ENCODE measurements around the gene CNTNAP5.

Gene CNTNAP5

GRCh38 chr2:124080281-124081153 is 55.4 kb downstream of the CNTNAP5 start:
- H3K4me3 ChIP-seq (ENCODE audit: low read length): no peak overlapping the region
- no peak for TF ChIP-seq CTCF (conservative IDR thresholded peaks at IDR 0.05; ENCODE audit: low read depth, low read length)
- no peak for DNase-seq (ENCODE audit: low read depth)

GRCh38 chr2:124081154-124081716 is 56.1 kb downstream of the CNTNAP5 start:
- no peak for DNase-seq (ENCODE audit: low read depth)
- no peak overlapping the region for H3K4me3 ChIP-seq (ENCODE audit: low read length)
- no peak for TF ChIP-seq CTCF (conservative IDR thresholded peaks at IDR 0.05; ENCODE audit: low read depth, low read length)

GRCh38 chr2:124088616-124089015 is 63.5 kb downstream of the CNTNAP5 start:
- no peak for DNase-seq (ENCODE audit: low read depth)
- H3K4me3 ChIP-seq (ENCODE audit: low read length): no peak overlapping the region
- TF ChIP-seq CTCF (conservative IDR thresholded peaks at IDR 0.05; ENCODE audit: low read depth, low read length): no peak

GRCh38 chr2:124091721-124092120 is 66.6 kb downstream of the CNTNAP5 start:
- no peak for TF ChIP-seq CTCF (conservative IDR thresholded peaks at IDR 0.05; ENCODE audit: low read depth, low read length)
- H3K4me3 ChIP-seq (ENCODE audit: low read length): no peak overlapping the region
- no peak for DNase-seq (ENCODE audit: low read depth)

GRCh38 chr2:124092651-124093050 is 67.6 kb downstream of the CNTNAP5 start:
- TF ChIP-seq CTCF (conservative IDR thresholded peaks at IDR 0.05; ENCODE audit: low read depth, low read length): no peak
- no peak for DNase-seq (ENCODE audit: low read depth)
- no peak overlapping the region for H3K4me3 ChIP-seq (ENCODE audit: low read length)

- no peak overlapping the region for H3K4me3 ChIP-seq (ENCODE audit: low read length)
Measured at GRCh38 chr2:124104914-124105313, 79.8 kb downstream of the CNTNAP5 start.

More at GRCh38 chr2:124104914-124105313, 79.8 kb downstream of the CNTNAP5 start:
- no peak for TF ChIP-seq CTCF (conservative IDR thresholded peaks at IDR 0.05; ENCODE audit: low read depth, low read length)
- DNase-seq (ENCODE audit: low read depth): no peak
